T follicular helper cell (primary cell): ENCODE results near the gene ATG13.
"Not testable (repeated sequence)": the region's sequence is repeated elsewhere in the genome, so short reads cannot be mapped to it uniquely, and the experiment has no call there.

Experiments used
- DNase-seq: peaks from one replicate; pipeline ENCODE4 v3.0.0-alpha.2; 2020; ENCODE audit warnings: low read depth
- total RNA-seq, 2 experiments: gene quantifications; one replicate each; lab custom pipeline; 2026; lab: John Stamatoyannopoulos, UW

ATG13 gene
- total RNA-seq, result 87.2 to 121 reads per million in 2 experiments

GRCh38 chr11:46617134-46617971 lies at the start of gene ATG13, which contains the start of gene HARBI1:
Gene ATG13 (plus strand): TSS chr11:46617553. CDS start chr11:46644292, 26,739 bp downstream.
Gene HARBI1 (minus strand): TSS chr11:46617227. CDS start chr11:46616237, 990 bp downstream.
- peak; percentile 86 for DNase-seq

GRCh38 chr11:46570790-46571398 lies 46.5 kb upstream of the ATG13 start:
- DNase-seq, result no peak

GRCh38 chr11:46574656-46575055 lies 42.7 kb upstream of the ATG13 start:
- DNase-seq, result no peak

DNA sequence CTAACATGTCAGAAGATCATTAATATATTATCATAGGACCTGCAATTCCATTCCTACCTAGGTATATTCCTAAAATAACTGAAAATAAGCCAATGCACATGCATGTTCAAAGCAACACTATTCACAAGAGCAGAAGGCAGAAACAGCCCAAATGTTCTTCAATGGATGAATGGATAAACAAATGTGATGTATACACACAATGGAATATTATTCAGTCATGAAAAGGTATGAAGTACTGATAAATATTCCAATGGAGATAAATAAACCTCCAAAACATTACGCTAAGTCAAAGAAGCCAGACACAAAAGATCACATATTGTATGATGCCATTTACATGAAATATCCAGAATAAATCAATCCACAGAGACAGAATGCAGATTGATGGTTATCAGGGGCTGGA lies 40.3 kb upstream of the ATG13 start:
- DNase-seq, result no peak

DNA sequence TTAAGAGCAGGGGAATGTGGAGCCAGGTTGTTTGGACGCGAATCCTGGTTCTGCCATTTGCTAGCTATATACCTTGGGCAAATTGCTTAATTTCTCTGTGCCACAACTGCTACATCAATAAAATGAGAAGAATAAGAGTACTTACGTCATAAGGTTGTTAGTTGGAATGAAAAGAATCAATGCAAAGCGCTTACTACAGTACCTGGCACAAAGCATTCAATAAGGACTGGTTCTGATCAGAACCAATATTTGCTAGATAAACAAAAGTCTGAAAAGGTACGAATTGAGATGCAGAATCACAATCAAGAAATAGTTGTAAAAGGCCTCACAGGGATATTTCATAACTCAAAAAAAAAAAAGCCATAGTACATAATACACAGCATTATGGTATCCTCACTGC lies 34.8 kb upstream of the ATG13 start:
- no peak for DNase-seq

DNA sequence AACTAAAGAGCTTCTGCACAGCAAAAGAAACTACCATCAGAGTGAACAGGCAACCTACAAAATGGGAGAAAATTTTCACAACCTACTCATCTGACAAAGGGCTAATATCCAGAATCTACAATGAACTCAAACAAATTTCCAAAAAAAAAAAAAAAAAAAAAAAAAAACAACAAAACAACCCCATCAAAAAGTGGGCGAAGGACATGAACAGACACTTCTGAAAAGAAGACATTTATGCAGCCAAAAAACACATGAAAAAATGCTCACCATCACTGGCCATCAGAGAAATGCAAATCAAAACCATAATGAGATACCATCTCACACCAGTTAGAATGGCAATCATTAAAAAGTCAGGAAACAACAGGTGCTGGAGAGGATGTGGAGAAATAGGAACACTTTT lies 33.8 kb upstream of the ATG13 start:
- not testable (repeated sequence) for DNase-seq

DNA sequence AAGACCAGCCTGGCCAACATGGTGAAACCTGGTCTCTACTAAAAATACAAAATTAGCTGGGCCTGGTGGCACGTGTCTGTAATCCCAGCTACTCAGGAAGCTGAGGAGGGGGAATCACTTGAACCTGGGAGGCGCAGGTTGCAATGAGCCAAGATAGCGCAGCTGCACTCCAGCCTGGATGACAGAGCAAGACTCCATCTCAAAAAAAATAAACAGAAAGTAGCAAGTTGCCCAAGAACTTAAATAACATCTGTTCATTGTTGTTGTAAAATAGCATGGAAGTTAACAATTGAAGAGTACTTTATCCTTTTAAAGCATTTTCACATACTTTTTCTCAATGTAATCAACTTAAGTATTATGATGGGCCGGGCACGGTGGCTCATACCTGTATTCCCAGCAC lies 29.2 kb upstream of the ATG13 start:
- DNase-seq, result no peak

GRCh38 chr11:46588915-46589314 lies 28.4 kb upstream of the ATG13 start:
- no peak for DNase-seq

DNA sequence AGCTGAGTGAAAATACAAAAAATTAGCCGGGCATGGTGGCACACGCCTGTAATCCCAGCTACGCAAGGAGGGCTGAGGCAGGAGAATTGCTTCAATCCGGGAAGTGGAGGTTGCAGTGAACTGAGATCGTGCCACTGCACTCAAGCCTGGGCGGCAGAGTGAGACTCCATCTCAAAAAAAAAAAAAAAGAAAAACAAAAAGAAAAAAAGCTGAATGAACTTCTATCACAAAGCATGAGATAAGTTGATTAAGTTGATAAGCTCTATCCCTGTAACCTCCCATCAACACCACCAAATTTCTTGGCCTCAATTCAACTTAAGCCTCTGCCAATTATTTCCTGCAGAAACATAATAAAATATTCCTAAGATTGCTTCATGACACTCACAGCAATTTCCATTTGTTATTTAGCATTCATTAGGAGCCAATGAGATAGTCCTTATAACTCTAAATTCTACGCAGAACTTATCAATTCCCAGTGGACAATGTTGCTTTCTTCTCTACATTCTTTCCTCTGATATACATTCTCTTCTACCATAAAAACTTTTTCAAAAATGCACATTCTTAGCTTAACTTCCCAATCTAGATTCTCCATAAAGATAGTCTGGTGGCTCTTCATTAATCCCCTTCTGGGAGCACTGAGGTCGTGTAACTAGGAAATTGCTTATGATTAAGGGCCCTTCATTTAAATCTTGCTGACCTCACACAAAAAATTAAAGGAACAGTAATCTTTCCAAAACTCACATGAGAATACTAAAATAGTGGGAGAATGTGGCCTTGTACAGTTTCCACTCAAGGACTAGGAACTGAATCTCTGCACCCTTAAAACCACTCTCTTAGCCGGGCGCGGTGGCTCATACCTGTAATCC lies 26.4 kb upstream of the ATG13 start:
- DNase-seq, result no peak

DNA sequence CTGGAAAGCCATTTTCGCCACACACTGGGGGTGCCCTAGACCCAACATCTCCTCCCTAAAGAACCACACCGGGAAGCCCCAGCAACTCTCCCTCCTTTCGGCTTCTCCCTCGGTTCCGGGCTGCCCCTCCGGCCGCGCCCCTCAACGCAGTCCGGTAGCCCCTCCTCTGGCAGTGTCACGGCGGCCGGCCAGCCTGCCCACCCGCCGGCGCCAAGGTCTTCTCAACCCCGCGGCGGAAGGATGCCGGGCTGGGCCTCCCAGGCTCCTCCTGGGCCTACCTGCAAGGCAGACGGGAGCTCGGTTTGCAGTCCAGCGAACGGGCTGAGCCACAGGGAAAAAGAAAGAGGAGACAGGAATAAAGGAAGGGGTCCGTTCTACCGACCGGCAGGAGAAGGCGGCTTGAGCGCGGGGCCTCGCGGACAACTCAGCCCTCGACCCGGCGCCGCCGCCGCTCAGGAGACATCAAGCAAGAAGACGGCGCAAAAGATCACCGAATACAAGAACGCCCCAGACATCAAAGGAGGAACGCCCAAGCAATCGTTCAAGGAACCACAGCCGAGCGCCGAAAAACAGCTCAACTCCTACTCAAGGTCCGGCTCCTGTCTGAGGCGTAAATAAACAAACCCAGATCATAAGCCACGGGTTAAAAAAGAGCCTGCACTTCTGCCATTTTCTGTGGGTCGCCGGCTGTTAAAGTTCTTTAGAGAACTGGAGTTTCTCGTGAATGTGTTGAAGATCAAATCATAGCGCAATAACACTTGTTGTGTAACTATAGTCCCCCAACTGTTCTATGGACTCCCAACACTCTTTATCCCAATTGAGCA lies 23.6 kb upstream of the ATG13 start, which contains the start of gene AMBRA1:
Gene AMBRA1 (minus strand): TSS at position 474 of the 824 bp plus-strand sequence. CDS start 45,643 bp downstream, outside the sequence.
- peak; percentile 70 for DNase-seq

- DNase-seq, result no peak
These were observed 23.0 kb upstream of the ATG13 start for GRCh38 chr11:46594374-46594700.

DNA sequence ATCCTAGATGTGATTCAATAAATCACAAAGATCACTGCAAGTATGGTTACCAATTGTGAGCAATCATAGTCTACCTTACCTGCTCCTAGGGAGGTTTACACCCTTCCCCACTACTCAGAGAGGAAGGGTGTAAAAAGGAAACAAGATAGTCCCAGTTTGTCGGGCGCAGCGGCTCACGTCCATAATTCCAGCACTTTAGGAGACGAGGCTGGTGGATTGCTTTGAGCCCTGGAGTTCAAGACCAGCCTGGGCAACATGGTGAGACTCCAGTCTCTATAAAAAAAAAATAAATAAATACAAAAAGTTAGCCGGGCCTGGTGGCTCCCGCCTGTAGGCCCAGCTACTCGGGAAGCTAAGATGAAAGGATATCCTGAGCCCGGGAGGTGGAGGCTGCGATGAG lies 22.6 kb upstream of the ATG13 start:
- DNase-seq, result no peak

DNA sequence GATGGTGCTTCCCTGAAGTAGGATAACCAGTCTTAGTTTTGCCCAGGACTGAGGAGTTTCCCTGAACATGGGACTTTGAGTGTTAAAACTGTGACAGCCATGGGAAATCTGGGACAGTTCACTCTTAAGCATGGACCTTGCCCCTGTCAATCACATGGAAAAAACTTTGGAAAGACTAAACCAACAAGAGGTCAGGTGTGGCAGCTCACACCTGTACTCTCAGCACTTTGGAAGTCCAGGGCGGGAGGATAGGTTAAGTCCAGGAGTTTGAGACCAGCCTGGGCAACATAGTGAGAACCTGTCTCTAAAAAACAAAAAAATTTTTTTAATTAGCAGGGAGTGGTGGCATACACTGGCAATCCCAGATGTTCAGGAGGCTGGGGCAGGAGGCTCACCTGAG lies 20.2 kb upstream of the ATG13 start:
- DNase-seq, result no peak

DNA sequence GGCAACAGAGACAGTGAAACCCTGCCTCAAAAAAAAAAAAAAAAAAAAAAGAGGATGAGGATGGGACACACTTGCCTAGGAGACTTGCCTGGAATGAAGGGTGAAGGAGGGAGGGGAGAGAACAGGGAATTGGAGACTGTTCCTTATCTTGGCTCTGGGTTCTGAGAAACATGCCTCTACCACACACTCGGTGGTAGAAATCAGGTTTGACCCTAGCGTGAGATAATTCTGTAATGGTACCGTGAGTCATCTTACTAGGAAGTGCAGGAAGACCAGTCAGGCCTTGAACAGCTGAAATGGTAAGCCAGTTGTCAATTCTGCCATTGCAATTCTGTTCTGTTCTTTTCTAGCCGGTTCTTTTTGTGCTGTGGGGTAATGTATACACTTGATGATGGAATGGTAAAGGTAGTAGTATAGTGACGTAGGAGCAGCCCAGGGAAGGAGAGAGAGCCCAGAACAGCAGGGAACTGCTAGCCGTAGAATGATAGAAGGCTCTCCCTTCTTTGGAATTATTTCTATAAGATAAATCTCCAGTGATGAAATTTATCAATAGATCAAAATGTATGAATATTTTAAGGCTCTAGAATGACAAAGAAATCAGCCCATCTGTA lies 19.6 kb upstream of the ATG13 start:
- no peak for DNase-seq

DNA sequence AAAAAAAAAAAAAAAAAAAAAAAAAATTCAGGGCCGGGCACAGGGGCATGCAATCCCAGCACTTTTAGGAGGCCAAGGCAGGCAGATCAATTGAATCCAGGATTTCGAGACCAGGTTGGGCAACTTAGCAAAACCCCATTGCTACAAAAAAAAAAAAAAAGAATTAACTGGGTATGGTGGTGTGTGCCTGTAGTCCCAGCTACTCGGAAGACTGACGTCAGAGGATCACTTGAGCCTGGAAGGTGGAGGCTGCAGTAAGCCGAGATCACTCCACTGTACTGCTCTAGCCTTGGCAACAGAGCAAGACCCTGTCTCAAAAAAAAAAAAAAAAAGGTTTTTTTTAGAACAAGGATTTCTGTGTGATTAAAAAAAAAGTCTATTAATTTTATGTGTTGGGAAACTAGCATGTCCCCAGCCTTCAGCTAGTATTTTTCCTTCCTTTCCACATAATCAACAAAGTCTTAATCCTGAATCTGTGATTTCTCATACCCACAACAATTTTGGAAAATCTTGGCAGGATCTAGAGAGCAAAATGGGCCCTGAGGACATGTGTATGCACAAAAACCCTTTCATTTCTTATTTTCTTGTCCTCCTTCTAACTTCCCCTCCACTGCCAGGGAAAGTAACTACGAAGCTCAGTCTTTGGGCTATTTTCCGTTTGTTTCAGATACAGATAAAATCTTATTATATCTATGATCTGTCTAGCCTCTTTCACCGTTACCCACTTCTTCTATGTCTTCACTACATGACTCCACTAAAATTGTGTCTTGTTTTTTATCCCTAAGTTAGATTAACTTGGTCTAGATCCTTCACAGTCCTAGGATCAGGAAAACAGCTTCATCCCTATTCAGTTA lies 17.8 kb upstream of the ATG13 start:
- DNase-seq, result no peak

- no peak for DNase-seq
These were observed 17.0 kb upstream of the ATG13 start for GRCh38 chr11:46600194-46600960.

DNA sequence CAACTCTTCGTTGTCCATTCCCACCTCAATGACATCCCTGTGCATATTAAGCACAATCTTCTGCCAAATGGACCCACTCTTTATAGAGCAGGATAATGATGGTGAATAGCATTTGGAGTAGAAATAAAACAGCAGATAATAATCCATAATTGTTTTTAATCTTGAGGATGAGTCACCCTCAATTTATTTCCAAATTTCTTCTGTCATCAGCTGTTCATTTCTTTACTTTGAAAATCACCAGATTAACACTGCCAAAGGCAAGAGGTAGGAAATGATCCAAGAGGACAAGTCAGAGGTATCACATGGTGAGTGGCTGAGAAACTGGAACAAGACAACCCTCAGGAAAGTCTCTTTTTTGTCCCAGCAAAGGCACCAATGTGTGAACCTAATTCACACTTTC lies 16.2 kb upstream of the ATG13 start:
- DNase-seq, result no peak

- no peak for DNase-seq
These were observed 13.5 kb upstream of the ATG13 start for GRCh38 chr11:46603704-46604308.

GRCh38 chr11:46604796-46605195 lies 12.6 kb upstream of the ATG13 start:
- DNase-seq, result no peak
